Measurements from ENCODE around the gene ANO6.

The ANO6 gene

DNA sequence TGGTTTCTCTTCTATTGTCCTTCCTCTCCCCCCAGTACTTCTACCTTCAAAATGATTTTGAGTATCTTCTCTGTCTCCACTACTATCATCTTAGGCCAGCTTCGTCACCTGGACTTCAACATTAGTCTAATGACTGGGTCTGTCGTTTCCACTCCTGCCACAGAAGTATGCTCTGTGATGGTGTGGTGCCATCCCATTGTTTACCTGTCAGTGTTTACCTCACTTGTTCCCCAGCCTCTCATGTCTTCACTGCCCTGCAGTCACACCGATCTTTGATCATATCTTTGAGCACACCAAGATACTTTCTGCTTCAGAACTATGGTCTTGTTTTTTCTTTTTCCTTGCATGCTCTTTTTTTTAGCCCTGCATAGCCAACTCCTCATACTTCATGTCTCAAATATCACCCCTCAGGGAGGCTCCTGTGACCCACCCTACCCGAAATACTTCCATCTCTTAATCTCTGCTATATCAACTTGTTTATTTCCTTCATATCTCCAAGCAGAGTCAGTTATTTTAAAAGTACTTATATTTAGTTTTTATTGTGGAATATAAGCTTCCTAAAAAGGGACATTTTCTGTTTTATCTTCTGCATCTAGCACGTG lies 60.4 kb downstream of the ANO6 start:
- no peak for DNase-seq (ENCODE audit: low read depth)
- no peak for TF ChIP-seq CTCF (IDR thresholded peaks at IDR 0.05; ENCODE audit: low read depth, low read length, missing control alignments)

GRCh38 chr12:45278447-45278846 lies 62.6 kb downstream of the ANO6 start:
- no peak overlapping the region for H3K4me3 ChIP-seq (ENCODE audit: low read depth, low read length)
- no peak for DNase-seq (ENCODE audit: low read depth)
- no peak for TF ChIP-seq CTCF (IDR thresholded peaks at IDR 0.05; ENCODE audit: low read depth, low read length, missing control alignments)

More for the DNA sequence above, 60.4 kb downstream of the ANO6 start:
- no peak overlapping the region for H3K4me3 ChIP-seq (ENCODE audit: low read depth, low read length)

DNA sequence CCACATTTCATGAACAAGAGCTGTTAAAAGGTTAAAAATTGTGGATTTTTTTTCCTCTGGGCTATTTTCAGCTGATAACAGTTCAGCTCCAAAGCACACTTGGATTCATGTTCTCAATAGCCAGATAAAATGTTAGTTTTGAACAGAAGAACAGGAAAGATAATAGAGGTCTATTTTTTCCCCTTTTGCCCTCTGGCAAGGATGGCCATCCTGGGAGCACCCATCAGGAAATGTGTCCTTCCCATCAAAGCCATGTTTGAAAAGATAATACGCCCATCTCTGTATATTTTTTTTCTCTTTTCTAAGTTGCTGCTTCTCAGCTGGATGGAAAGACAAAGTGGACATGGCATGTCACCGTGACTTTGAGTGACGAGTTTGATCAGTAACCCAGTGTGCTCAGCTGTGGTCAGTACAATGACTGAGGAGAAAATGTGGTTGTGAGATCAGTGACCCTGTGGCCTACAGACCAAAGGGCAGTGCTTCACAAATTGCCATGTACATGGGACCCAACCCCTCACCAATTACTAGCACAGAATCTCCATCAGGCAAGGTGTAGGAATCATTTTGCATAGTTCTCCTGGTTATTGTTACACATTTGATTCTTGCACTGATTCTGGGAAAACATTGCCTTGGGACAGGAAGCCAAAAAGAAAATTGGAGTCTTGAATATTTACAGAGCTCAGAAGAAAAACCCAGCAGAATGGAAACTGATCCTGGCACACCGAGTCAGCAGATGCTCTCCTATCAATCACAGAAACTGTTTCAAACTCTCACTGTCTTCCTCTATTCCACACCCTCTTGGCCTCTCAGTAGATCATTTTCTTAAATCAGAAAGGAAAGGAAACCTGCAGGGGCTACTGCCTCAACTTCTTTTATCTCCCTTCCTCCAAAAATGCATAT lies 64.3 kb downstream of the ANO6 start:
- no peak for TF ChIP-seq CTCF (IDR thresholded peaks at IDR 0.05; ENCODE audit: low read depth, low read length, missing control alignments)
- H3K4me3 ChIP-seq (ENCODE audit: low read depth, low read length) = no peak overlapping the region
- no peak for DNase-seq (ENCODE audit: low read depth)

- no peak for TF ChIP-seq CTCF (IDR thresholded peaks at IDR 0.05; ENCODE audit: low read depth, low read length, missing control alignments)
Measured at GRCh38 chr12:45281994-45282393, 66.1 kb downstream of the ANO6 start.

GRCh38 chr12:45282411-45282810 lies 66.5 kb downstream of the ANO6 start:
- DNase-seq (ENCODE audit: low read depth) = no peak
- TF ChIP-seq CTCF (IDR thresholded peaks at IDR 0.05; ENCODE audit: low read depth, low read length, missing control alignments) = no peak
- no peak overlapping the region for H3K4me3 ChIP-seq (ENCODE audit: low read depth, low read length)

More at GRCh38 chr12:45281994-45282393, 66.1 kb downstream of the ANO6 start:
- DNase-seq (ENCODE audit: low read depth) = no peak
- no peak overlapping the region for H3K4me3 ChIP-seq (ENCODE audit: low read depth, low read length)

DNA sequence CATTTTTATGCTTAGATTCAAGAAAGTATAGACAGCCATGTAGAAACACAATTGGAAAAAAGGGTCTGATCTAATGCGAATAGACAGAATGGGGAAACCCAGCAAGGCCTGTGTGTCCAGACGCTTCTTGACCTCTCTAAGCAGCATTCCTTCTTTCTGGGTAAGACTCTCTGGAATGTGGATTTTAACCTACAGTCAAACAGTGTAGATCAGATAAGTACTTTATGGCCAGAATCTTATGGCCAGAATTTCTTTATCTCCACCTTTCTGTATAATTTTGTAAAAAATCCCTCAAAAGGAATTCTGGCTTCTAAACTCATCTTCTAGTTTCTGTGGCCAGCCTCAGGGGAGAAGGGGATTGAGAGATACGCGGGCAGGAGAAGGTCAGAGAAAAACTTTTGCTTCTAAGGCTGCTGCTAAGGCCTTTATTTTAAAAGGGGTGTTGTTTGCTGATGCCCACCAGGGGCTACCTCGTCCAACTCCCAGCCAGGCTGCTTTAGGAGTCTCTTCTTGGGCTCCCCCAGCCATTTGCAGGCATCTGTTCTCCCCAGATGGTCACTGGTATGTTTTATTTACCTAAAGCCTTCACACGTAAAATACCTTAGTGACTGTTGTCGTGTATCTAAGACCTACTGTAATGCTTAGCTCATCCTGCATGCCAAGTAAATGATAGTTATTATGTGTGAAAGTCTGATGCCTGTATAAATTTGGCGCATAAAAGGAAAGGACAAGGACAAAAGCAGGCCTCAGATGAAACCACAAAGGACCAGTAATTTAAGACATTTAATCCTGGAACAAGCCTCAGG lies 68.4 kb downstream of the ANO6 start:
- TF ChIP-seq CTCF (IDR thresholded peaks at IDR 0.05; ENCODE audit: low read depth, low read length, missing control alignments) = no peak
- H3K4me3 ChIP-seq (ENCODE audit: low read depth, low read length) = no peak overlapping the region
- DNase-seq (ENCODE audit: low read depth) = no peak
